GM21825 (cell line): ENCODE data around the gene FHOD3.
"Not testable (repeated sequence)": the region's sequence is repeated elsewhere in the genome, so short reads cannot be mapped to it uniquely, and the experiment has no call there.

Experiments used
- ATAC-seq: cut with Tn5 transposase; IDR thresholded peaks from one replicate; pipeline ENCODE4 v1.9.1; 2021; ENCODE audit warnings: mild to moderate bottlenecking, moderate library complexity; ENCODE audit not compliant: unreplicated experiment

Gene FHOD3

GRCh38 chr18:36348331-36348730 is 50.8 kb downstream of the FHOD3 start:
- no peak for ATAC-seq

- no peak for ATAC-seq
These were observed 51.5 kb downstream of the FHOD3 start for GRCh38 chr18:36348971-36349417.

- ATAC-seq = no peak
These were observed 52.0 kb downstream of the FHOD3 start for GRCh38 chr18:36349552-36349951.

GRCh38 chr18:36350251-36350651 is 52.7 kb downstream of the FHOD3 start:
- ATAC-seq = no peak

- no peak for ATAC-seq
These were observed 53.4 kb downstream of the FHOD3 start for GRCh38 chr18:36350839-36351469.

- ATAC-seq = no peak
These were observed 54.9 kb downstream of the FHOD3 start for GRCh38 chr18:36352384-36352783.

- ATAC-seq = no peak
These were observed 57.5 kb downstream of the FHOD3 start for GRCh38 chr18:36354989-36355388.

GRCh38 chr18:36355511-36355910 is 58.0 kb downstream of the FHOD3 start:
- no peak for ATAC-seq

GRCh38 chr18:36356741-36357140 is 59.2 kb downstream of the FHOD3 start:
- not testable (repeated sequence) for ATAC-seq

GRCh38 chr18:36358141-36358540 is 60.6 kb downstream of the FHOD3 start:
- no peak for ATAC-seq

- no peak for ATAC-seq
These were observed 62.9 kb downstream of the FHOD3 start for GRCh38 chr18:36360256-36360909.

GRCh38 chr18:36364911-36365624 is 67.6 kb downstream of the FHOD3 start:
- ATAC-seq = no peak

GRCh38 chr18:36365836-36366775 is 68.6 kb downstream of the FHOD3 start:
- ATAC-seq = no peak

GRCh38 chr18:36366994-36367839 is 69.7 kb downstream of the FHOD3 start:
- ATAC-seq = peak; percentile 47

- ATAC-seq = no peak
These were observed 71.4 kb downstream of the FHOD3 start for GRCh38 chr18:36368889-36369288.

- ATAC-seq = no peak
These were observed 75.4 kb downstream of the FHOD3 start for GRCh38 chr18:36372903-36373311.

- ATAC-seq = no peak
These were observed 76.7 kb downstream of the FHOD3 start for GRCh38 chr18:36374262-36374661.

GRCh38 chr18:36375118-36375517 is 77.6 kb downstream of the FHOD3 start:
- ATAC-seq = no peak

GRCh38 chr18:36376361-36376760 is 78.8 kb downstream of the FHOD3 start:
- ATAC-seq = no peak

GRCh38 chr18:36377626-36378025 is 80.1 kb downstream of the FHOD3 start:
- no peak for ATAC-seq
